H9 (cell line): ENCODE measurements around the gene CDKAL1. TPM values are rescaled to one million over a fixed set of nuclear protein-coding genes. Genes with fewer than 3 reads are reported as not detected.

Source experiments
- DNase-seq: peaks from one replicate; pipeline ENCODE4 v3.0.0-alpha.2; 2017
- H2AFZ ChIP-seq: one replicate; pipeline ENCODE4 v1.6.1; 2013; ENCODE audit warnings: mild to moderate bottlenecking, low read length, control low read depth, moderate library complexity
- H2AK5ac ChIP-seq: 2 replicates; pipeline ENCODE4 v1.6.1; 2013; ENCODE audit warnings: low read length, control low read depth, mixed read lengths; ENCODE audit not compliant: insufficient read length
- H2BK120ac ChIP-seq: one replicate; pipeline ENCODE4 v1.6.1; 2013; ENCODE audit warnings: low read depth, mild to moderate bottlenecking, low read length, control low read depth, inconsistent platforms; ENCODE audit not compliant: poor library complexity, severe bottlenecking
- H2BK12ac ChIP-seq: 2 replicates; pipeline ENCODE4 v1.6.1; 2013; ENCODE audit warnings: low read length, control low read depth, mixed read lengths, low read depth; ENCODE audit not compliant: insufficient read length
- H2BK15ac ChIP-seq: 2 replicates; pipeline ENCODE4 v1.6.1; 2013; ENCODE audit warnings: low read depth, low read length, control low read depth
- H2BK20ac ChIP-seq: one replicate; pipeline ENCODE4 v1.6.1; 2013; ENCODE audit warnings: low read depth, mild to moderate bottlenecking, low read length, control low read depth, inconsistent platforms; ENCODE audit not compliant: poor library complexity, severe bottlenecking
- H2BK5ac ChIP-seq: 2 replicates; pipeline ENCODE4 v1.6.1; 2013; ENCODE audit warnings: low read length, control low read depth, mixed read lengths; ENCODE audit not compliant: insufficient read length
- H3K14ac ChIP-seq: 2 replicates; pipeline ENCODE4 v1.6.1; 2013; ENCODE audit warnings: low read length, control low read depth; ENCODE audit not compliant: insufficient read depth
- H3K18ac ChIP-seq: 2 replicates; pipeline ENCODE4 v1.6.1; 2013; ENCODE audit warnings: low read depth, mild to moderate bottlenecking, mixed read lengths, low read length, control low read depth; ENCODE audit not compliant: insufficient read length
- H3K23ac ChIP-seq: 2 replicates; pipeline ENCODE4 v1.6.1; 2013; ENCODE audit warnings: low read length, control low read depth, mixed read lengths, low read depth; ENCODE audit not compliant: insufficient read length
- H3K23me2 ChIP-seq: 2 replicates; pipeline ENCODE4 v1.6.1; 2013; ENCODE audit warnings: low read depth, mild to moderate bottlenecking, mixed read lengths, low read length, control low read depth; ENCODE audit not compliant: insufficient read length, poor library complexity, severe bottlenecking
- H3K27ac ChIP-seq: 2 replicates; pipeline ENCODE4 v1.5.1; 2013; ENCODE audit warnings: low read length, control low read depth, mixed read lengths, low read depth; ENCODE audit not compliant: insufficient read length
- H3K27me3 ChIP-seq: 2 replicates; pipeline ENCODE4 v1.6.1; 2013; ENCODE audit warnings: low read length, control low read depth, inconsistent platforms; ENCODE audit not compliant: insufficient read depth
- H3K4ac ChIP-seq: 2 replicates; pipeline ENCODE4 v1.6.1; 2013; ENCODE audit warnings: low read depth, mild to moderate bottlenecking, control low read depth, inconsistent platforms, low read length, moderate library complexity
- H3K4me1 ChIP-seq: 2 replicates; pipeline ENCODE4 v1.6.1; 2013; ENCODE audit warnings: low read length, control low read depth, inconsistent platforms; ENCODE audit not compliant: insufficient read depth
- H3K4me2 ChIP-seq: 2 replicates; pipeline ENCODE4 v1.6.1; 2013; ENCODE audit warnings: low read length, control low read depth, mixed read lengths; ENCODE audit not compliant: insufficient read length, insufficient read depth
- H3K56ac ChIP-seq: 2 replicates; pipeline ENCODE4 v1.6.1; 2013; ENCODE audit warnings: low read depth, mild to moderate bottlenecking, mixed read lengths, low read length, control low read depth; ENCODE audit not compliant: insufficient read length
- H3K79me1 ChIP-seq: 2 replicates; pipeline ENCODE4 v1.6.1; 2013; ENCODE audit warnings: low read depth, mild to moderate bottlenecking, moderate library complexity, low read length, control low read depth, inconsistent platforms; ENCODE audit not compliant: insufficient read depth, poor library complexity, severe bottlenecking
- H3K79me2 ChIP-seq: 2 replicates; pipeline ENCODE4 v1.6.1; 2013; ENCODE audit warnings: low read length, control low read depth, inconsistent platforms; ENCODE audit not compliant: insufficient read depth
- H3K9ac ChIP-seq: 2 replicates; pipeline ENCODE4 v1.6.1; 2013; ENCODE audit warnings: low read length, control low read depth, mixed read lengths; ENCODE audit not compliant: insufficient read length; ENCODE audit errors: extremely low read depth
- H3K9me3 ChIP-seq: one replicate; pipeline ENCODE4 v1.6.1; 2013; ENCODE audit warnings: low read depth, low read length, inconsistent platforms; ENCODE audit not compliant: control insufficient read depth
- H3T11ph ChIP-seq: one replicate; pipeline ENCODE4 v1.6.1; 2013; ENCODE audit warnings: mild to moderate bottlenecking, low read length, control low read depth, inconsistent platforms
- H4K20me1 ChIP-seq: one replicate; pipeline ENCODE4 v1.6.1; 2013; ENCODE audit not compliant: control insufficient read depth, insufficient read length, insufficient read depth
- H4K5ac ChIP-seq: 2 replicates; pipeline ENCODE4 v1.6.1; 2013; ENCODE audit warnings: low read depth, mild to moderate bottlenecking, mixed read lengths, low read length, control low read depth; ENCODE audit not compliant: insufficient read length
- H4K8ac ChIP-seq: replicated peaks from 2 replicates; pipeline ENCODE4 v1.6.1; 2013; ENCODE audit warnings: low read length, control low read depth, mixed read lengths, low read depth; ENCODE audit not compliant: insufficient read length
- H4K91ac ChIP-seq: 2 replicates; pipeline ENCODE4 v1.6.1; 2013; ENCODE audit warnings: low read depth, mild to moderate bottlenecking, moderate library complexity, mixed read lengths, low read length, control low read depth; ENCODE audit not compliant: insufficient read length
- H3K27ac Mint-ChIP-seq, 3 experiments: 2 replicates in 2 of 3; 3 replicates in 1 of 3; pipeline ENCODE4 v1.8.0; 2020 to 2021; ENCODE audit warnings: mixed read lengths in 3 of 3, mild to moderate bottlenecking in 1 of 3, moderate library complexity in 1 of 3
- H3K27me3 Mint-ChIP-seq: 2 replicates; pipeline ENCODE4 v1.8.0; 2021; ENCODE audit warnings: low read depth, mild to moderate bottlenecking, moderate library complexity, mixed read lengths
- H3K36me3 Mint-ChIP-seq, 3 experiments: 2 replicates in 2 of 3; 3 replicates in 1 of 3; pipeline ENCODE4 v1.8.0; 2020 to 2021; ENCODE audit warnings: low read depth in 3 of 3, mixed read lengths in 3 of 3; ENCODE audit not compliant: insufficient read depth in 1 of 3
- H3K4me1 Mint-ChIP-seq, 2 experiments: 2 replicates each; pipeline ENCODE4 v1.8.0; 2020; ENCODE audit warnings: mixed read lengths in 2 of 2
- H3K4me3 Mint-ChIP-seq, 2 experiments: 2 replicates in 1 of 2; 3 replicates in 1 of 2; pipeline ENCODE4 v1.8.0; 2020 to 2021; ENCODE audit warnings: mild to moderate bottlenecking in 2 of 2, mixed read lengths in 2 of 2, moderate library complexity in 1 of 2
- H3K9me3 Mint-ChIP-seq, 2 experiments: 2 replicates in 1 of 2; 3 replicates in 1 of 2; pipeline ENCODE4 v1.8.0; 2020; ENCODE audit warnings: mild to moderate bottlenecking in 2 of 2, mixed read lengths in 2 of 2, moderate library complexity in 1 of 2
- WGBS: extraction: QIAGEN DNeasy Blood & Tissue Kit; methylation state at CpG from one replicate; pipeline ENCODE4 v1.1.7; 2013; ENCODE audit warnings: missing lambda C conversion rate, low lambda C conversion rate, mixed read lengths; ENCODE audit not compliant: insufficient read length; ENCODE audit errors: extremely low coverage; 5-methylcytosine and 5-hydroxymethylcytosine counted together
- total RNA-seq: library from RNA; stranded (reverse); gene quantifications from 2 replicates; pipeline ENCODE4 v1.2.1, GENCODE V29; 2021
- TF ChIP-seq, protein P1 (sequence below): fragments of 200-600 bp; sonication (generic); conservative IDR thresholded peaks from 3 replicates; pipeline ENCODE4 v1.8.0; 2021; ENCODE audit warnings: antibody characterized with exemption, mild to moderate bottlenecking

Gene CDKAL1
- total RNA-seq, 1 experiment from 2014 or later = 23.0 TPM

DNA sequence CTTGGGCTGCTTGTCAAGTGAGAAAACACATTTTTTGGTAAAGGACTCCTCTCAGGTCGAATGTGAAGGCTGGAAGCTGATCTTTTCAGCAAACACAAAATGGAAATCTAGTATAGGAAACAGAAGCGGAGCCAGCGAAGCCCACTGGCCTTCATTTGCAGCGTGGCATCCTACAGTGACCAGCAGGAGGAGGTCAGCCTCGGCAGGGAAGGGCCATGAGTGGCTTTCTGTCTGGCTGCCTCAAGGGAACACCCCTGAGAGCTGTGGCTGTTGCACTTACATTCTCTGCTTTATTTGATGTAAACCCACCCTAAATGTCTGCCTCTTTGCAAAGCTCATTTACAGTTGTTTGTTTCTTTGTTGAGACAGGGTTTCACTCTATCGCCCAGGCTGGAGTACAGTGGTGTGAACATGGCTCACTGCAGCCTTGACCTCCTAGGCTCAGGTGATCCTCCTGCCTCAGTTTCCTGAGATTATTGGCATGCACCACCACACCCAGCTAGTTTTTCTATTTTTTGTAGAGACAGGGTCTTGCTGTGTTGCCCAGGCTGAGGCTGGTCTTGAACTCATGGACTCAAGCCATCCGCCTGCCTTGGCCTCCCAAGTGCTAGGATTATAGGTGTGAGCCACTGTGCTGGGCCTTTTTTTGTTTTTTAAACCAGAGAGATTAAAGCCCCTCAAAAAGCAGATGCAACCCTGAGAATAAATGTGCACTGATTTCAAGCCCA lies 737.3 kb downstream of the CDKAL1 start:
- Histone ChIP-seq H4K5ac (no peak overlapping the region), H3K4ac (no peak overlapping the region), H3K14ac (no peak overlapping the region), H3K23ac (no peak overlapping the region), H2AFZ (no peak overlapping the region), H3K18ac (no peak overlapping the region), H2BK120ac (no peak overlapping the region), H2BK5ac (no peak overlapping the region), H3T11ph (no peak overlapping the region), H2BK20ac (no peak overlapping the region), H3K27me3 (no peaks in the 10 kb centered on the region), H3K56ac (no peak overlapping the region), H3K79me1 (no peaks in the 10 kb centered on the region), H4K20me1 (no peaks in the 10 kb centered on the region), H4K8ac (no peak overlapping the region), H3K9me3 (no peaks in the 10 kb centered on the region), H2BK15ac (no peak overlapping the region), H3K4me1 (no peaks in the 10 kb centered on the region), H3K79me2 (no peaks in the 10 kb centered on the region), H3K23me2 (no peaks in the 10 kb centered on the region), H2AK5ac (no peak overlapping the region), H3K4me2 (no peak overlapping the region), H4K91ac (no peak overlapping the region), H3K9ac (no peak overlapping the region), H2BK12ac (no peak overlapping the region), H3K27ac (no peak overlapping the region)
- Mint-ChIP-seq H3K36me3 (peaks cover 0 to 11% (median 2%) of the 10 kb centered on the region in 3 experiments; a peak in 3 of 7 replicates), H3K9me3 (peaks cover 0 to 8% of the 10 kb centered on the region in 2 experiments; a peak in 3 of 5 replicates), H3K4me1 (peaks cover 30 to 32% of the 10 kb centered on the region in 2 experiments), H3K4me3 (no peak overlapping the region), H3K27ac (peak overlapping the region in 1 of 3 experiments; percentile 29; a peak in 2 of 7 replicates), H3K27me3 (no peaks in the 10 kb centered on the region)
- TF ChIP-seq, protein P1, sequence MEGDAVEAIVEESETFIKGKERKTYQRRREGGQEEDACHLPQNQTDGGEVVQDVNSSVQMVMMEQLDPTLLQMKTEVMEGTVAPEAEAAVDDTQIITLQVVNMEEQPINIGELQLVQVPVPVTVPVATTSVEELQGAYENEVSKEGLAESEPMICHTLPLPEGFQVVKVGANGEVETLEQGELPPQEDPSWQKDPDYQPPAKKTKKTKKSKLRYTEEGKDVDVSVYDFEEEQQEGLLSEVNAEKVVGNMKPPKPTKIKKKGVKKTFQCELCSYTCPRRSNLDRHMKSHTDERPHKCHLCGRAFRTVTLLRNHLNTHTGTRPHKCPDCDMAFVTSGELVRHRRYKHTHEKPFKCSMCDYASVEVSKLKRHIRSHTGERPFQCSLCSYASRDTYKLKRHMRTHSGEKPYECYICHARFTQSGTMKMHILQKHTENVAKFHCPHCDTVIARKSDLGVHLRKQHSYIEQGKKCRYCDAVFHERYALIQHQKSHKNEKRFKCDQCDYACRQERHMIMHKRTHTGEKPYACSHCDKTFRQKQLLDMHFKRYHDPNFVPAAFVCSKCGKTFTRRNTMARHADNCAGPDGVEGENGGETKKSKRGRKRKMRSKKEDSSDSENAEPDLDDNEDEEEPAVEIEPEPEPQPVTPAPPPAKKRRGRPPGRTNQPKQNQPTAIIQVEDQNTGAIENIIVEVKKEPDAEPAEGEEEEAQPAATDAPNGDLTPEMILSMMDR = peak; percentile 40; the same call in 2 of the 3 replicates
- DNase-seq = no peak
- WGBS = no CpG with 5 or more reads among the region's 7 CpGs
